ENCODE results near the gene COX6A1. TPM values are rescaled to one million over a fixed set of nuclear protein-coding genes. Genes with fewer than 3 reads are reported as not detected.
A peak's percentile ranks its signal among the peaks of the same experiment; 100 is the strongest.

The COX6A1 gene
- total and polyA plus RNA-seq, 2 of the 13 experiments (the other 11 are each of a cell fraction or from before 2014, with no cell fraction given): 542 to 673 TPM

- TF ChIP-seq ZBTB10 (CRISPR knock-in tag; IDR thresholded peaks at IDR 0.05; ENCODE audit: borderline replicate concordance) (no peak), PRPF4 (IDR thresholded peaks at IDR 0.05; ENCODE audit: low read depth, low read length, poor library complexity, severe bottlenecking) (no peak), JUND (CRISPR knock-in tag; IDR thresholded peaks at IDR 0.05) (no peak), ZSCAN29 (CRISPR knock-in tag; conservative IDR thresholded peaks at IDR 0.05) (no peak), NR2C2 (CRISPR knock-in tag; IDR thresholded peaks at IDR 0.05; ENCODE audit: borderline replicate concordance) (peak; percentile 91), FOSL1 (CRISPR knock-in tag; IDR thresholded peaks at IDR 0.05; ENCODE audit: borderline replicate concordance) (no peak), SRY (CRISPR knock-in tag; IDR thresholded peaks at IDR 0.05) (0 out of 2 replicates have a peak, but pooled peaks have one; percentile 37), ZNF362 (CRISPR knock-in tag; IDR thresholded peaks at IDR 0.05; ENCODE audit: borderline replicate concordance) (no peak), CERS6 (CRISPR knock-in tag; IDR thresholded peaks at IDR 0.05) (no peak), SRSF1 (optimal IDR thresholded peaks at IDR 0.05; ENCODE audit: low read depth, low read length) (peak; percentile 72), ARNT2 (CRISPR knock-in tag; IDR thresholded peaks at IDR 0.05; ENCODE audit: low read depth) (no peak), ZFAT (CRISPR knock-in tag; conservative IDR thresholded peaks at IDR 0.05) (no peak), POLR2AphosphoS5 (IDR thresholded peaks at IDR 0.05; ENCODE audit: low read depth, low read length) (peak; percentile 83), HOXA3 (CRISPR knock-in tag; IDR thresholded peaks at IDR 0.05) (peak; percentile 95), FOXP4 (CRISPR knock-in tag; IDR thresholded peaks at IDR 0.05) (peak; percentile 27; the same call in 1 of the 2 replicates), FOXJ3 (CRISPR knock-in tag; IDR thresholded peaks at IDR 0.05; ENCODE audit: borderline replicate concordance) (peak; percentile 40; the same call in 1 of the 2 replicates)
- TF ChIP-seq, protein P1, sequence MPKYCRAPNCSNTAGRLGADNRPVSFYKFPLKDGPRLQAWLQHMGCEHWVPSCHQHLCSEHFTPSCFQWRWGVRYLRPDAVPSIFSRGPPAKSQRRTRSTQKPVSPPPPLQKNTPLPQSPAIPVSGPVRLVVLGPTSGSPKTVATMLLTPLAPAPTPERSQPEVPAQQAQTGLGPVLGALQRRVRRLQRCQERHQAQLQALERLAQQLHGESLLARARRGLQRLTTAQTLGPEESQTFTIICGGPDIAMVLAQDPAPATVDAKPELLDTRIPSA (CRISPR knock-in tag; IDR thresholded peaks at IDR 0.05; ENCODE audit: borderline replicate concordance): no peak
- TF ChIP-seq, protein P2, sequence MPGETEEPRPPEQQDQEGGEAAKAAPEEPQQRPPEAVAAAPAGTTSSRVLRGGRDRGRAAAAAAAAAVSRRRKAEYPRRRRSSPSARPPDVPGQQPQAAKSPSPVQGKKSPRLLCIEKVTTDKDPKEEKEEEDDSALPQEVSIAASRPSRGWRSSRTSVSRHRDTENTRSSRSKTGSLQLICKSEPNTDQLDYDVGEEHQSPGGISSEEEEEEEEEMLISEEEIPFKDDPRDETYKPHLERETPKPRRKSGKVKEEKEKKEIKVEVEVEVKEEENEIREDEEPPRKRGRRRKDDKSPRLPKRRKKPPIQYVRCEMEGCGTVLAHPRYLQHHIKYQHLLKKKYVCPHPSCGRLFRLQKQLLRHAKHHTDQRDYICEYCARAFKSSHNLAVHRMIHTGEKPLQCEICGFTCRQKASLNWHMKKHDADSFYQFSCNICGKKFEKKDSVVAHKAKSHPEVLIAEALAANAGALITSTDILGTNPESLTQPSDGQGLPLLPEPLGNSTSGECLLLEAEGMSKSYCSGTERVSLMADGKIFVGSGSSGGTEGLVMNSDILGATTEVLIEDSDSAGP (CRISPR knock-in tag; IDR thresholded peaks at IDR 0.05; ENCODE audit: borderline replicate concordance): peak; percentile 71; the same call in 1 of the 2 replicates
These were observed at the start of gene COX6A1 (continued) for GRCh38 chr12:120437735-120438494.

Data from HepG2 (cell line).